EH (cell line): ENCODE measurements around the gene CCRL2.

Source experiments
- DNase-seq: peaks from one replicate; pipeline ENCODE4 v3.0.0-alpha.2; 2015; ENCODE audit warnings: low read depth

CCRL2 gene, protein sequence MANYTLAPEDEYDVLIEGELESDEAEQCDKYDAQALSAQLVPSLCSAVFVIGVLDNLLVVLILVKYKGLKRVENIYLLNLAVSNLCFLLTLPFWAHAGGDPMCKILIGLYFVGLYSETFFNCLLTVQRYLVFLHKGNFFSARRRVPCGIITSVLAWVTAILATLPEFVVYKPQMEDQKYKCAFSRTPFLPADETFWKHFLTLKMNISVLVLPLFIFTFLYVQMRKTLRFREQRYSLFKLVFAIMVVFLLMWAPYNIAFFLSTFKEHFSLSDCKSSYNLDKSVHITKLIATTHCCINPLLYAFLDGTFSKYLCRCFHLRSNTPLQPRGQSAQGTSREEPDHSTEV

DNA sequence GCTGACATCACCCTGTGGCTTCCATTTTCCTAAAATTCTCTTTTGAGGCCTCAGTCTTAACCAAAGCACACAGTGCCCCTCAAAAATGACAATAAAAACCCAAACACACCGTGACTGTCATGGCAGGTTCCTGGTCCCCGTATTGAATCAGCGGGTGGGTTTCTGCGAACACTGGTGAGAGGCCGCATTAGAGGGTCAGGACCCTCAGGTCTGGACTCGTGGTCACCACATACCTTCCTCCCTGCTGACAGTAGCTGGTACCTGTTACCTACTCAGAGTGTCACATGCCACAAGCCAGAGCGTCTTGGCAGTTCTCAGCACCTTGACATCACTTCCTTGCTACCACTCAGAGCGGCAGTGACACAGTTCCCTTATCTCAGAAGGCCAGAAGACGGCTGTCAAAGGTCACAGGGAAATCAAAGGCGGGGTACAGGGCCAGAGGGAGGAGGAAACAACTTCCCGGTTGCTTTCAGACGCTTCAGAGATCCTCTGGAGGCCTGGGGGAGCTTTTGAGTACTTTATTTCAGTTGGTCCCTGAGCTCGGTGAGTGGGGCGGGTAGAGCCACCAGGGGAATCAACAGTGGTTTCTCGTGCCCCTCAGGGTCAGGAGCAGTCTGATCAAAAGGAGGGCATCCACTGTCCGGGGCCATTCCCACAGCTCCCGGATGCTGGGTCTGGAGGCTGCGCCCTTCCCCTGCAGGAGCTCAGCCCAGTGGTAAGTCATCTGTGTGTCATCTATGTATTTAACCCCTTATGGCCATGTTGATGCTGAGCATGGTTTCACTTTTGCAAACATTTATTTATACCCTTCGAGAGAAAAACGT lies at the start of gene CCRL2, which contains the start of gene CCR5AS:
Gene CCRL2, plus strand, starts transcription at position 472 of the 824 bp plus-strand sequence. CDS start 821 bp downstream, outside the sequence.
Gene CCR5AS, minus strand, starts transcription at position 279 of the 824 bp plus-strand sequence.
- peak; percentile 53 for DNase-seq

DNA sequence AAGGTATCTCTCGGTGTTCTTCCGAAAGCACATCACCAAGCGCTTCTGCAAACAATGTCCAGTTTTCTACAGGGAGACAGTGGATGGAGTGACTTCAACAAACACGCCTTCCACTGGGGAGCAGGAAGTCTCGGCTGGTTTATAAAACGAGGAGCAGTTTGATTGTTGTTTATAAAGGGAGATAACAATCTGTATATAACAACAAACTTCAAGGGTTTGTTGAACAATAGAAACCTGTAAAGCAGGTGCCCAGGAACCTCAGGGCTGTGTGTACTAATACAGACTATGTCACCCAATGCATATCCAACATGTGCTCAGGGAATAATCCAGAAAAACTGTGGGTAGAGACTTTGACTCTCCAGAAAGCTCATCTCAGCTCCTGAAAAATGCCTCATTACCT lies 48.6 kb upstream of the CCRL2 start:
- no peak for DNase-seq

DNA sequence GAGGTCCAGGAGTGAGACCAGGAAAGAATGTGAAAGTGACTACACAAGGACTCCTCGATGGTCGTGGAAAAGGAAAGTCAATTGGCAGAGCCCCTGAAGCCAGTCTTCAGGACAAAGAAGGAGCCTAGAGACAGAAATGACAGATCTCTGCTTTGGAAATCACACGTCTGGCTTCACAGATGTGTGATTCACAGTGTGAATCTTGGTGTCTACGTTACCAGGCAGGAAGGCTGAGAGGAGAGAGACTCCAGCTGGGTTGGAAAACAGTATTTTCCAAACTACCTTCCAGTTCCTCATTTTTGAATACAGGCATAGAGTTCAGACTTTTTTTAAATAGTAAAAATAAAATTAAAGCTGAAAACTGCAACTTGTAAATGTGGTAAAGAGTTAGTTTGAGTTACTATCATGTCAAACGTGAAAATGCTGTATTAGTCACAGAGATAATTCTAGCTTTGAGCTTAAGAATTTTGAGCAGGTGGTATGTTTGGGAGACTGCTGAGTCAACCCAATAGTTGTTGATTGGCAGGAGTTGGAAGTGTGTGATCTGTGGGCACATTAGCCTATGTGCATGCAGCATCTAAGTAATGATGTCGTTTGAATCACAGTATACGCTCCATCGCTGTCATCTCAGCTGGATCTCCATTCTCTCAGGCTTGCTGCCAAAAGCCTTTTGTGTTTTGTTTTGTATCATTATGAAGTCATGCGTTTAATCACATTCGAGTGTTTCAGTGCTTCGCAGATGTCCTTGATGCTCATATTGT lies 47.1 kb upstream of the CCRL2 start:
- peak; percentile 9 for DNase-seq

DNA sequence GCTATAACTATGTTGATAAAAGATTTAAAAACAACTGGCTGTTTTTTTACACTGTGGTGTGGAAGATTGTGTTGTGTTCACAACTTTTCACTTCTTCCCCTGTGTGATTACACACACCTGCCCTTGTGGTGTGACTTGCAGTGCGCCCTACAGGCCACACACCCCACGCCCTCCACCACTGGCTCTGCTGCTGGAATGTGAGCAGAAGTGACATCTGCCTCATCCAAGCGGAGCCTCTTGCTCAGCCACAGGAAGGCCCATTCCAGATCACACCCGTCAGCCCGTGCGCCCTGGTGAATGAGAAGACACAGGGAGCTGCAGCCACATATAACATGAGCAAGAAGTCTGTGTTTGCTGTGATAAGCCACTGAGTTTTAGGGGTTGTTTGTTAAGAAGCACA lies 46.2 kb upstream of the CCRL2 start:
- DNase-seq, result no peak

DNA sequence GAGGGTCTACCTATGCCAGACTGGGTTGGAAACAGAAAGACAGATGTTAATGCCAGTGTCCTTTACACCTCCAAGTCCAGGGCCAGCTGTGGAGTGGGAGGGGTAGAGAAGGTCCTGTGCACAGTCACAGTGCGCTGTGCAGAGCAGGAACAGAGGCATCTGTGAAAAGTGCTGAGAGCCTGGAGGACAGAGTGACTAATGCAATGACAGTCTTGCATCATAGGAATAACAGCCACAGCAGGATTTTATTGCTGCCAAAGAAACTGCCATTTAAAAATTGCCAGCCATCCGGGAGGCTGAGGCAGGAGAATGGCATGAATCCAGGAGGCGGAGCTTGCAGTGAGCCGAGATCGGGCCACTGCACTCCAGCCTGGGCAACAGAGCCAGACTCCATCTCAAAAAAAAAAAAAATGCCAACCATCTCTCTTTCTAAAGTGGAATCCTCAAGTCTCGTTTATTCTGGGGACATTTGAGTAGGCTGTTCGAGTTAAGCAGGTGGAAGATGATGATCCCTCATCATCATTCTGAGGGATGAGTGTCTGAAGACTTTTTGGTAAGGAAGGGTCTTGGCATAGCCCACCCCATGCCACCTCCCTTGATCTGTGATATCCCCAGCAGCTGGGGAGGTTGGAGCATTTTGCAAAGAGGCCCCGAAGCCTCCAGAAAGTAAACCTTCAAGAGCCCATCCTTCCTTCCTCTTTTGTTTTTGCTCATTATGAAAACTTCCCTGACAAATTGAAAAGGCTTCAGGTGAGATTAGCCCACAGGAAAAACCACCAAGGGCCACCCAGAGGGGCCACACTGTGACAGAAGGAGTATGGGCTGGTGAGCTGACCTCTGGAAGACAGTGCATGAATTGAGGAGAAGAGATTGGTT lies 45.4 kb upstream of the CCRL2 start:
- peak; percentile 70 for DNase-seq

DNA sequence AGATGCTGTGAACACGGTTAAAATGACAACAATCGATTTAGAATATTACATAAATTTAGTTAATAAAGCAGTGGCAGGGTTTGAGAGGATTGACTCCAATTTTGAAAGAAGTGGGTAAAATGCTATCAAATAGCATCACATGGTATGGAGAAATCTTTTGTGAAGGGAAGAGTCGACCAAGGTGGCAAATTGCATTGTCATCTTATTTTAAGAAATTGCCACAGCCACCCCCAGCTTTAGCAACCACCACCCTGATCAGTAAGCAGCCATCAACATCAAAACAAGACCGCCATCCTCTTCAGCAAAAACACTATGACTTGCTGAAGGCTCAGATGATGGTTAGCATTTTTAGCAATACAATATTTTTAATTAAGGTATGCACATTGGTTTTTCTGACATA lies 42.0 kb upstream of the CCRL2 start:
- DNase-seq, result no peak

DNA sequence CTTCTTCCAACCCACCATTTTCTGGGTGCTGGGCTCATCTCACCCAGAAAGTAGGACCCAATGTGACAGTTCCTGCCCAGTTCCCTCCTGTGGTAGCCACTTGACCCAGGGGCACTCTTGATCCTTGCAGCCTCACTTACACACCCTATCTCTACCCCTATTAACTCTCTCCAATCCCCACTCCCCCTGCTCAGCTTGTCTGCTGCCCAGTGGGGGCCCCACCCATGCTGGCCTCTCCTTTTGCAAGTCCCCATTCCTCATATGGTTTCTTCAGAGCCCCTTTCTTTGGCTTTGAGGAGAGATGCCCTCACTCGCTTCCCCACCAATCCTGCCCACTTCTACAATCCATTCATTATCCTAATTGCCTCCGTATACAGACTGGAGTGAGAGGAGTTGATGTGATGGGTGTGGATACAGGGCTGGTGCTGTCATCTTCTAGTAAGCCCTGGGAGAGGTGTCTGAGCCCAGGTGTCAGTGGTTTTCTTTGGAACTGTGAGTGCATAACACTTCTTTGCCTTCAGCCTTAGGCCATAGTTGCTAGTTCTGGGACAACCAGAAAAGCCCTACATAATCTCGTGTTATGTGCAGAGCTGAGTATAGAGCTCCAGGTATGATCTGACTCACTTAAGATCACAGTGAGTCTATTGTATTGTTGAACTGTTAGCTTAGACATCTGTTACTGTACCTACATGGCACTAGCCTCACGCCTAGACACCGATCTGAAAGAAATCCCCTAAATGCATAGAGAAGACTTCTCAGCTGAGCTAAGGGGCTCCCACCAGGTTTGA lies 41.1 kb upstream of the CCRL2 start:
- no peak for DNase-seq

DNA sequence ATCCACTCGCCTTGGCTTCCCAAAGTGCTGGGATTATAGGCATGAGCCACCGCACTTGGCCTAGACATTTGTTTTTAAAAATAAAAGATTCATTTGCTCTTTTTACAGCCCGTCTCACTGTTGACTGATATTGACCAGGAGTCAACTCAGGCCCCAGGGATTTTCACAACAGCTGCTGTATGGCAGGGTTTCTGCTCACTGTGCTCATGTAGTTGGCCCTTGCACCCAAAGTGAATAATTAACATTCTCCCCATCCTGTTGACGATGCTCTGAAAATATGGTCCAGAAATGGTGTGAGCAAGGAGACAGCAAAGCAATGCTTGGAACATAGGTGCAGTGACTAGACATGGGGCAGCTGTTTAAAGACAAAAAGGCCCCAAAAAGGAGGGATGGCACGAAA lies 39.2 kb upstream of the CCRL2 start:
- DNase-seq, result no peak

DNA sequence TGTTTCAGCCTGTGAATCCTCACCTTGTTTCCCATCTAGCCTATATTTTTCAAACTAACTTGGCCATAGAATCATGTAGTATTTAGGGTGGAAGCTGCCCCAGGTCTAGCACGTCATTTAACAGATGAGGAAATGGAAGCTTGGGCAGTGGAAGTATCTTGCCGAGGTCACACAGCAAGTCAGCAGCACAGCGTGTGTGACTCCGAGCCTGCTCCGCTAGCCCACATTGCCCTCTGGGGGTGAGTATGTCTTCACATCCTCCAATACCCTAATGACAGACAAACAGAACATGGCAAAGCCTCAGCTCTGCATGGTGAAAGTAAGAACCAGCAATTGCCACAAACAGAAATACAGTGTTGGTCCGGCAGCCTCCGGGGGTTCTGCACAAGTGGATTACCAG lies 38.5 kb upstream of the CCRL2 start:
- DNase-seq, result no peak

DNA sequence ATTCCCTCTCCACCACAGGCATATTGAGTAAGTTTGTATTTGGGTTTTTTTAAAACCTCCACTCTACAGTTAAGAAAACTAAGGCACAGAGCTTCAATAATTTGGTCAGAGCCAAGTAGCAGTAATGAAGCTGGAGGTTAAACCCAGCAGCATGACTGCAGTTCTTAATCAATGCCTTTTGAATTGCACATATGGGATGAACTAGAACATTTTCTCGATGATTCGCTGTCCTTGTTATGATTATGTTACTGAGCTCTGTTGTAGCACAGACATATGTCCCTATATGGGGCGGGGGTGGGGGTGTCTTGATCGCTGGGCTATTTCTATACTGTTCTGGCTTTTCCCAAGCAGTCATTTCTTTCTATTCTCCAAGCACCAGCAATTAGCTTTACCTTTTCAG lies 37.9 kb upstream of the CCRL2 start:
- no peak for DNase-seq

DNA sequence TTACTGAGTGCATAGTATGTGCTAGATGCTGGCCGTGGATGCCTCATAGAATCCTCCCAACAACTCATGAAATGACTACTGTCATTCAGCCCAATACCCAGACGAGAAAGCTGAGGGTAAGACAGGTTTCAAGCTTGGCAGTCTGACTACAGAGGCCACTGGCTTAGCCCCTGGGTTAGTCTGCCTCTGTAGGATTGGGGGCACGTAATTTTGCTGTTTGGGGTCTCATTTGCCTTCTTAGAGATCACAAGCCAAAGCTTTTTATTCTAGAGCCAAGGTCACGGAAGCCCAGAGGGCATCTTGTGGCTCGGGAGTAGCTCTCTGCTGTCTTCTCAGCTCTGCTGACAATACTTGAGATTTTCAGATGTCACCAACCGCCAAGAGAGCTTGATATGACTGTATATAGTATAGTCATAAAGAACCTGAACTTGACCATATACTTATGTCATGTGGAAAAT lies 37.4 kb upstream of the CCRL2 start:
- DNase-seq, result no peak

DNA sequence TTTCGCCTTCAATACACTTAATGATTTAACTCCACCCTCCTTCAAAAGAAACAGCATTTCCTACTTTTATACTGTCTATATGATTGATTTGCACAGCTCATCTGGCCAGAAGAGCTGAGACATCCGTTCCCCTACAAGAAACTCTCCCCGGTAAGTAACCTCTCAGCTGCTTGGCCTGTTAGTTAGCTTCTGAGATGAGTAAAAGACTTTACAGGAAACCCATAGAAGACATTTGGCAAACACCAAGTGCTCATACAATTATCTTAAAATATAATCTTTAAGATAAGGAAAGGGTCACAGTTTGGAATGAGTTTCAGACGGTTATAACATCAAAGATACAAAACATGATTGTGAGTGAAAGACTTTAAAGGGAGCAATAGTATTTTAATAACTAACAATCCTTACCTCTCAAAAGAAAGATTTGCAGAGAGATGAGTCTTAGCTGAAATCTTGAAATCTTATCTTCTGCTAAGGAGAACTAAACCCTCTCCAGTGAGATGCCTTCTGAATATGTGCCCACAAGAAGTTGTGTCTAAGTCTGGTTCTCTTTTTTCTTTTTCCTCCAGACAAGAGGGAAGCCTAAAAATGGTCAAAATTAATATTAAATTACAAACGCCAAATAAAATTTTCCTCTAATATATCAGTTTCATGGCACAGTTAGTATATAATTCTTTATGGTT lies 36.1 kb upstream of the CCRL2 start, which contains the start of gene CCR5:
Gene CCR5, plus strand, starts transcription at position 108 of the 680 bp plus-strand sequence. CDS start 1,957 bp downstream, outside the sequence.
- no peak for DNase-seq

DNA sequence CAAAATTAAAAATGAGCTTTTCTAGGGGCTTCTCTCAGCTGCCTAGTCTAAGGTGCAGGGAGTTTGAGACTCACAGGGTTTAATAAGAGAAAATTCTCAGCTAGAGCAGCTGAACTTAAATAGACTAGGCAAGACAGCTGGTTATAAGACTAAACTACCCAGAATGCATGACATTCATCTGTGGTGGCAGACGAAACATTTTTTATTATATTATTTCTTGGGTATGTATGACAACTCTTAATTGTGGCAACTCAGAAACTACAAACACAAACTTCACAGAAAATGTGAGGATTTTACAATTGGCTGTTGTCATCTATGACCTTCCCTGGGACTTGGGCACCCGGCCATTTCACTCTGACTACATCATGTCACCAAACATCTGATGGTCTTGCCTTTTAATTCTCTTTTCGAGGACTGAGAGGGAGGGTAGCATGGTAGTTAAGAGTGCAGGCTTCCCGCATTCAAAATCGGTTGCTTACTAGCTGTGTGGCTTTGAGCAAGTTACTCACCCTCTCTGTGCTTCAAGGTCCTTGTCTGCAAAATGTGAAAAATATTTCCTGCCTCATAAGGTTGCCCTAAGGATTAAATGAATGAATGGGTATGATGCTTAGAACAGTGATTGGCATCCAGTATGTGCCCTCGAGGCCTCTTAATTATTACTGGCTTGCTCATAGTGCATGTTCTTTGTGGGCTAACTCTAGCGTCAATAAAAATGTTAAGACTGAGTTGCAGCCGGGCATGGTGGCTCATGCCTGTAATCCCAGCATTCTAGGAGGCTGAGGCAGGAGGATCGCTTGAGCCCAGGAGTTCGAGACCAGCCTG lies 35.3 kb upstream of the CCRL2 start:
- no peak for DNase-seq

DNA sequence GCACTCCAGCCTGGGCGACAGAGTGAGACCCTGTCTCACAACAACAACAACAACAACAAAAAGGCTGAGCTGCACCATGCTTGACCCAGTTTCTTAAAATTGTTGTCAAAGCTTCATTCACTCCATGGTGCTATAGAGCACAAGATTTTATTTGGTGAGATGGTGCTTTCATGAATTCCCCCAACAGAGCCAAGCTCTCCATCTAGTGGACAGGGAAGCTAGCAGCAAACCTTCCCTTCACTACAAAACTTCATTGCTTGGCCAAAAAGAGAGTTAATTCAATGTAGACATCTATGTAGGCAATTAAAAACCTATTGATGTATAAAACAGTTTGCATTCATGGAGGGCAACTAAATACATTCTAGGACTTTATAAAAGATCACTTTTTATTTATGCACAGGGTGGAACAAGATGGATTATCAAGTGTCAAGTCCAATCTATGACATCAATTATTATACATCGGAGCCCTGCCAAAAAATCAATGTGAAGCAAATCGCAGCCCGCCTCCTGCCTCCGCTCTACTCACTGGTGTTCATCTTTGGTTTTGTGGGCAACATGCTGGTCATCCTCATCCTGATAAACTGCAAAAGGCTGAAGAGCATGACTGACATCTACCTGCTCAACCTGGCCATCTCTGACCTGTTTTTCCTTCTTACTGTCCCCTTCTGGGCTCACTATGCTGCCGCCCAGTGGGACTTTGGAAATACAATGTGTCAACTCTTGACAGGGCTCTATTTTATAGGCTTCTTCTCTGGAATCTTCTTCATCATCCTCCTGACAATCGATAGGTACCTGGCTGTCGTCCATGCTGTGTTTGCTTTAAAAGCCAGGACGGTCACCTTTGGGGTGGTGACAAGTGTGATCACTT lies 34.3 kb upstream of the CCRL2 start:
- DNase-seq, result peak; percentile 28

DNA sequence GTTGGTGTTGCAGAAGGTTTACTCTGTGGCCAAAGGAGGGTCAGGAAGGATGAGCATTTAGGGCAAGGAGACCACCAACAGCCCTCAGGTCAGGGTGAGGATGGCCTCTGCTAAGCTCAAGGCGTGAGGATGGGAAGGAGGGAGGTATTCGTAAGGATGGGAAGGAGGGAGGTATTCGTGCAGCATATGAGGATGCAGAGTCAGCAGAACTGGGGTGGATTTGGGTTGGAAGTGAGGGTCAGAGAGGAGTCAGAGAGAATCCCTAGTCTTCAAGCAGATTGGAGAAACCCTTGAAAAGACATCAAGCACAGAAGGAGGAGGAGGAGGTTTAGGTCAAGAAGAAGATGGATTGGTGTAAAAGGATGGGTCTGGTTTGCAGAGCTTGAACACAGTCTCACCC lies 32.3 kb upstream of the CCRL2 start:
- no peak for DNase-seq

DNA sequence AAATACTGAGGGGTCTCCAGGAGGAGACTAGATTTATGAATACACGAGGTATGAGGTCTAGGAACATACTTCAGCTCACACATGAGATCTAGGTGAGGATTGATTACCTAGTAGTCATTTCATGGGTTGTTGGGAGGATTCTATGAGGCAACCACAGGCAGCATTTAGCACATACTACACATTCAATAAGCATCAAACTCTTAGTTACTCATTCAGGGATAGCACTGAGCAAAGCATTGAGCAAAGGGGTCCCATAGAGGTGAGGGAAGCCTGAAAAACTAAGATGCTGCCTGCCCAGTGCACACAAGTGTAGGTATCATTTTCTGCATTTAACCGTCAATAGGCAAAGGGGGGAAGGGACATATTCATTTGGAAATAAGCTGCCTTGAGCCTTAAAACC lies 31.8 kb upstream of the CCRL2 start:
- no peak for DNase-seq

DNA sequence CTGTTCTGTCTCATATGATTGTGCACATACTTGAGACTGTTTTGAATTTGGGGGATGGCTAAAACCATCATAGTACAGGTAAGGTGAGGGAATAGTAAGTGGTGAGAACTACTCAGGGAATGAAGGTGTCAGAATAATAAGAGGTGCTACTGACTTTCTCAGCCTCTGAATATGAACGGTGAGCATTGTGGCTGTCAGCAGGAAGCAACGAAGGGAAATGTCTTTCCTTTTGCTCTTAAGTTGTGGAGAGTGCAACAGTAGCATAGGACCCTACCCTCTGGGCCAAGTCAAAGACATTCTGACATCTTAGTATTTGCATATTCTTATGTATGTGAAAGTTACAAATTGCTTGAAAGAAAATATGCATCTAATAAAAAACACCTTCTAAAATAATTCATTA lies 31.2 kb upstream of the CCRL2 start:
- no peak for DNase-seq

DNA sequence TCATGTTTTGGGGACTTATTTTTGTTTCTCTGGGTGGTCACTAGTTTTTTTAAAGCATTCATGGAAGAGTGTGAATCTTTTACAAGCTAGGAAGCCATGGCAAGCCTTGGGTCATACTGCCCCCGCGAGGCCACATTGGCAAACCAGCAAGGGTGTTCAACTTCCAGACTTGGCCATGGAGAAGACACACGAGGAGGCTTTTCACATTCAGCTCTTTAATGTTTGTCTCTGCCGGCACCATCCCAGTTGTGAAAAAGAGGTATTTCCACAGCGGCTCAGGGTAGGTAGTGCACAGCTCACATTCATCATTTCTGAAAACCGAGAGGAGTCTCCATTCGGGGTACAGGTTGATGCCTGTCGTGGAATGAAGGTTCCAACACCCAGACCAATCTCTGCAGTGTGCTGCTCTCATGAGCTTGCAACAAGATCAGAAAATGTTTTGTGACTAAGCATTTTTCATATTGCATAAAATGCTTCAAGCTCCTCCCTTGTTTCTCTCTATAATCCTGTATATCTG lies 28.6 kb upstream of the CCRL2 start:
- DNase-seq, result peak; percentile 58
